CD14-positive monocyte (primary cell): ENCODE results near the gene DLEC1. TPM values are rescaled to one million over a fixed set of nuclear protein-coding genes. Genes with fewer than 3 reads are reported as not detected.
A peak's percentile ranks its signal among the peaks of the same experiment; 100 is the strongest.
"Not testable (repeated sequence)": the region's sequence is repeated elsewhere in the genome, so short reads cannot be mapped to it uniquely, and the experiment has no call there.

ENCODE experiments used
- DNase-seq, 3 donors: peaks; one replicate each; pipeline ENCODE4 v3.0.0-alpha.2; 2011 to 2022
- H2AFZ ChIP-seq: 2 replicates; pipeline ENCODE4 v1.6.0; 2012; ENCODE audit warnings: mild to moderate bottlenecking, low read depth, low read length, inconsistent platforms; ENCODE audit not compliant: insufficient read depth, poor library complexity, severe bottlenecking
- H3K27ac ChIP-seq, 2 donors: 1 replicate in 1 of 2; 2 replicates in 1 of 2; pipeline ENCODE4 v1.5.1; 2012 to 2013; ENCODE audit warnings: low read length in 2 of 2, control low read depth in 1 of 2, inconsistent platforms in 1 of 2, low read depth in 1 of 2, mild to moderate bottlenecking in 1 of 2
- H3K27me3 ChIP-seq, 2 donors: one replicate each; pipeline versions ENCODE4 v1.6.0 to v1.6.1; 2011 to 2013; ENCODE audit warnings: low read length in 2 of 2; ENCODE audit not compliant: control insufficient read depth in 2 of 2, insufficient read depth in 2 of 2
- H3K36me3 ChIP-seq, 2 donors: replicated peaks in 1 of 2; 1 replicate in 1 of 2; 2 replicates in 1 of 2; pipeline versions ENCODE4 v1.5.1 to v1.6.1; 2012 to 2013; ENCODE audit warnings: low read length in 2 of 2, control low read depth in 1 of 2, inconsistent platforms in 1 of 2, mild to moderate bottlenecking in 1 of 2; ENCODE audit not compliant: insufficient read depth in 2 of 2, control insufficient read depth in 1 of 2
- H3K4me1 ChIP-seq, 2 donors: 1 replicate in 1 of 2; 2 replicates in 1 of 2; pipeline versions ENCODE4 v1.5.1 to v1.6.1; 2012 to 2013; ENCODE audit warnings: low read length in 2 of 2, control low read depth in 1 of 2, inconsistent platforms in 1 of 2, mild to moderate bottlenecking in 1 of 2, moderate library complexity in 1 of 2; ENCODE audit not compliant: insufficient read depth in 2 of 2, control insufficient read depth in 1 of 2
- H3K4me2 ChIP-seq: replicated peaks from 2 replicates; pipeline ENCODE3; 2012; ENCODE audit warnings: low read length, moderate library complexity, mild to moderate bottlenecking; ENCODE audit not compliant: poor library complexity, severe bottlenecking; ENCODE audit errors: extremely low read depth
- H3K4me3 ChIP-seq, 3 experiments: fragments of 200-600 bp in 1 of 3; sonication (generic) in 1 of 3; replicated peaks in 1 of 3; 1 replicate in 2 of 3; 2 replicates in 1 of 3; pipeline ENCODE4 v1.5.1; 2011 to 2013; ENCODE audit warnings: low read length in 3 of 3, mild to moderate bottlenecking in 3 of 3, control low read depth in 2 of 3, low read depth in 2 of 3, inconsistent platforms in 1 of 3, moderate library complexity in 1 of 3
- H3K79me2 ChIP-seq: 2 replicates; pipeline ENCODE4 v1.6.0; 2012; ENCODE audit warnings: mild to moderate bottlenecking, control low read depth, inconsistent platforms, low read length, moderate library complexity; ENCODE audit not compliant: insufficient read depth
- H3K9ac ChIP-seq: 2 replicates; pipeline ENCODE4 v1.6.0; 2017; ENCODE audit warnings: low read length, mild to moderate bottlenecking; ENCODE audit not compliant: insufficient read depth, poor library complexity, severe bottlenecking
- H3K9me3 ChIP-seq, 2 donors: replicated peaks in 1 of 2; 1 replicate in 1 of 2; 2 replicates in 1 of 2; pipeline versions ENCODE4 v1.5.1 to v1.6.1; 2012 to 2013; ENCODE audit warnings: low read length in 2 of 2, control low read depth in 1 of 2; ENCODE audit not compliant: control insufficient read depth in 1 of 2, insufficient read depth in 1 of 2
- H4K20me1 ChIP-seq: 2 replicates; pipeline ENCODE4 v1.6.0; 2012; ENCODE audit warnings: mild to moderate bottlenecking, low read length, control low read depth, moderate library complexity; ENCODE audit not compliant: insufficient read depth
- H3K27ac Mint-ChIP-seq, 7 donors: one replicate each; pipeline ENCODE4 v1.8.0; 2020; ENCODE audit warnings: mild to moderate bottlenecking in 7 of 7, mixed read lengths in 7 of 7, moderate library complexity in 6 of 7, inconsistent platforms in 2 of 7
- H3K27me3 Mint-ChIP-seq, 3 donors: one replicate each; pipeline ENCODE4 v1.8.0; 2021 to 2022; ENCODE audit warnings: low read depth in 3 of 3, mild to moderate bottlenecking in 3 of 3, mixed read lengths in 3 of 3, moderate library complexity in 3 of 3, inconsistent platforms in 1 of 3
- H3K36me3 Mint-ChIP-seq, 2 donors: one replicate each; pipeline ENCODE4 v1.8.0; 2020; ENCODE audit warnings: mixed read lengths in 2 of 2, inconsistent platforms in 1 of 2, mild to moderate bottlenecking in 1 of 2
- H3K4me1 Mint-ChIP-seq: one replicate; pipeline ENCODE4 v1.8.0; 2020; ENCODE audit warnings: mild to moderate bottlenecking, mixed read lengths
- H3K4me3 Mint-ChIP-seq, 2 donors: one replicate each; pipeline ENCODE4 v1.8.0; 2020; ENCODE audit warnings: mild to moderate bottlenecking in 2 of 2, mixed read lengths in 2 of 2, moderate library complexity in 1 of 2
- H3K9me3 Mint-ChIP-seq, 7 donors: one replicate each; pipeline ENCODE4 v1.8.0; 2020 to 2022; ENCODE audit warnings: mixed read lengths in 7 of 7, mild to moderate bottlenecking in 6 of 7, moderate library complexity in 6 of 7, inconsistent platforms in 2 of 7
- CTCF ChIP-seq: fragments of 200-600 bp; IDR thresholded peaks from one replicate; pipeline ENCODE4 v1.8.0; 2022; ENCODE audit warnings: antibody characterized with exemption, mild to moderate bottlenecking
- WGBS: methylation state at CpG from one replicate; pipeline ENCODE4 v1.1.5; 2013; ENCODE audit warnings: missing lambda C conversion rate; ENCODE audit not compliant: insufficient coverage; 5-methylcytosine and 5-hydroxymethylcytosine counted together
- intact Hi-C, 2 donors: fragments of 100-400 bp; cut with micrococcal nuclease; formaldehyde crosslinking; loops; one replicate each; pipeline versions ENCODE4 v1.15.0 to v1.15.1; 2023
- polyA plus RNA-seq, 3 donors: library from polyadenylated mRNA; depleted of rRNA in 1 of 3; unstranded in 2 of 3; stranded (reverse) in 1 of 3; fragments of 300-500 nt in 2 of 3; fragments of >200 nt in 1 of 3; fragmentation: Illumina TruSeq in 2 of 3; gene quantifications; 1 replicate in 2 of 3; 2 replicates in 1 of 3; pipeline ENCODE4 v1.2.3, GENCODE V29; 2012 to 2021

Gene DLEC1
- polyA plus RNA-seq, 3 donors: 0.11 to 0.81 (median 0.14) TPM

- not testable (repeated sequence) for H3K4me1 ChIP-seq, H3K9me3 ChIP-seq, H4K20me1 ChIP-seq, H3K9ac ChIP-seq, H2AFZ ChIP-seq, H3K4me2 ChIP-seq, H3K79me2 ChIP-seq, H3K27ac ChIP-seq, H3K4me1 Mint-ChIP-seq, H3K4me3 Mint-ChIP-seq, DNase-seq, H3K27ac Mint-ChIP-seq, H3K36me3 ChIP-seq, H3K4me3 ChIP-seq, H3K36me3 Mint-ChIP-seq, H3K27me3 Mint-ChIP-seq, H3K27me3 ChIP-seq
- intact Hi-C loops: loop anchor here in 1 of 2 donors (10.0 kb wide), 1 partner anchor 63 kb away; no protein-coding TSS in a partner anchor
- 100% methylated on average over 6 of the region's 16 CpGs for WGBS
- H3K9me3 Mint-ChIP-seq: peaks cover 10 to 22% (median 13%) of the 10 kb centered on the region in 7 donors
These were observed 43.3 kb downstream of the DLEC1 start for GRCh38 chr3:38082296-38082695.

- not testable (repeated sequence) for H3K4me3 Mint-ChIP-seq
These were observed 44.2 kb downstream of the DLEC1 start for GRCh38 chr3:38083254-38083653.

GRCh38 chr3:38083871-38084333 lies 44.9 kb downstream of the DLEC1 start:
- H3K27me3 Mint-ChIP-seq: peaks cover 0 to 8% (median 8%) of the 10 kb centered on the region in 3 donors
- TF ChIP-seq CTCF: no peak
- H3K27ac Mint-ChIP-seq: peak overlapping the region in 3 of 7 donors; percentile 70 to 76 (median 70)
- Histone ChIP-seq H3K4me1 (no peaks in the 10 kb centered on the region), H3K4me2 (no peak overlapping the region), H3K9me3 (peaks cover 5 to 6% of the 10 kb centered on the region in 2 donors), H3K27ac (no peak overlapping the region), H3K27me3 (no peaks in the 10 kb centered on the region), H2AFZ (no peak overlapping the region), H3K4me3 (no peak overlapping the region), H3K79me2 (no peaks in the 10 kb centered on the region), H3K9ac (no peak overlapping the region), H3K36me3 (no peaks in the 10 kb centered on the region), H4K20me1 (no peaks in the 10 kb centered on the region)
- H3K4me3 Mint-ChIP-seq: peak overlapping the region in 1 of 2 donors; percentile 48
- no peak for DNase-seq
- H3K4me1 Mint-ChIP-seq: no peaks in the 10 kb centered on the region
- 89% methylated on average over 9 of the region's 13 CpGs for WGBS
- H3K36me3 Mint-ChIP-seq: peaks cover 4 to 5% of the 10 kb centered on the region in 2 donors
- H3K9me3 Mint-ChIP-seq: peaks cover 10 to 22% (median 13%) of the 10 kb centered on the region in 7 donors
- intact Hi-C loops: loop anchor here in 1 of 2 donors (10.0 kb wide), 1 partner anchor 61 kb away; no protein-coding TSS in a partner anchor

More at GRCh38 chr3:38083254-38083653, 44.2 kb downstream of the DLEC1 start:
- not testable (repeated sequence) for H3K36me3 ChIP-seq, H3K79me2 ChIP-seq, DNase-seq, H2AFZ ChIP-seq, H3K4me1 ChIP-seq, H3K4me3 ChIP-seq, H3K4me2 ChIP-seq, H3K9ac ChIP-seq, H4K20me1 ChIP-seq, H3K27me3 ChIP-seq, H3K27me3 Mint-ChIP-seq, H3K9me3 ChIP-seq, H3K4me1 Mint-ChIP-seq, H3K36me3 Mint-ChIP-seq, H3K27ac ChIP-seq
- intact Hi-C loops: loop anchor here in 1 of 2 donors (10.0 kb wide), 1 partner anchor 62 kb away; no protein-coding TSS in a partner anchor
- WGBS: no CpG with 5 or more reads among the region's 1 CpG
- Mint-ChIP-seq H3K27ac (peak overlapping the region in 2 of 7 donors; percentile 8 to 68), H3K9me3 (peaks cover 10 to 22% (median 13%) of the 10 kb centered on the region in 7 donors)
